ENCODE results near the gene KLF13. TPM values are rescaled to one million over a fixed set of nuclear protein-coding genes. Genes with fewer than 3 reads are reported as not detected.

The KLF13 gene
- total and polyA plus RNA-seq, 2 experiments from 2014 or later, result 15.1 to 35.7 TPM

- Histone ChIP-seq H3K4me3 (no peak overlapping the region), H3K27ac (no peak overlapping the region), H3K9me3 (ENCODE audit: low read depth) (no peaks in the 10 kb centered on the region), H3K27me3 (no peaks in the 10 kb centered on the region), H3K4me1 (ENCODE audit: low read depth) (peaks cover 20% of the 10 kb centered on the region), H3K36me3 (no peaks in the 10 kb centered on the region)
- no peak for DNase-seq (ENCODE audit: low read depth in 1 of 2, low spot score in 1 of 2)
- no peak for TF ChIP-seq CTCF (IDR thresholded peaks at IDR 0.05; ENCODE audit: low read depth, low read length)
These were observed 6.5 kb downstream of the KLF13 start for GRCh38 chr15:31333119-31333518.

GRCh38 chr15:31333820-31334219 is 7.2 kb downstream of the KLF13 start:
- H3K27me3 ChIP-seq, result no peaks in the 10 kb centered on the region
- H3K4me3 ChIP-seq, result no peak overlapping the region
- no peak for DNase-seq (ENCODE audit: low read depth in 1 of 2, low spot score in 1 of 2)
- peaks cover 18% of the 10 kb centered on the region for H3K4me1 ChIP-seq (ENCODE audit: low read depth)
- no peak for TF ChIP-seq CTCF (IDR thresholded peaks at IDR 0.05; ENCODE audit: low read depth, low read length)
- no peak overlapping the region for H3K27ac ChIP-seq
- H3K9me3 ChIP-seq (ENCODE audit: low read depth), result no peaks in the 10 kb centered on the region
- H3K36me3 ChIP-seq, result no peaks in the 10 kb centered on the region

GRCh38 chr15:31335989-31336592 is 9.5 kb downstream of the KLF13 start:
- H3K9me3 ChIP-seq (ENCODE audit: low read depth), result no peaks in the 10 kb centered on the region
- no peaks in the 10 kb centered on the region for H3K27me3 ChIP-seq
- DNase-seq (ENCODE audit: low read depth in 1 of 2, low spot score in 1 of 2), result no peak
- H3K4me1 ChIP-seq (ENCODE audit: low read depth), result peaks cover 10% of the 10 kb centered on the region
- no peak overlapping the region for H3K27ac ChIP-seq
- TF ChIP-seq CTCF (IDR thresholded peaks at IDR 0.05; ENCODE audit: low read depth, low read length), result no peak
- no peak overlapping the region for H3K4me3 ChIP-seq
- no peaks in the 10 kb centered on the region for H3K36me3 ChIP-seq

- H3K36me3 ChIP-seq, result no peaks in the 10 kb centered on the region
- H3K27me3 ChIP-seq, result no peaks in the 10 kb centered on the region
- no peak overlapping the region for H3K4me3 ChIP-seq
- no peak overlapping the region for H3K27ac ChIP-seq
- DNase-seq (ENCODE audit: low read depth in 1 of 2, low spot score in 1 of 2), result no peak
- no peaks in the 10 kb centered on the region for H3K9me3 ChIP-seq (ENCODE audit: low read depth)
- H3K4me1 ChIP-seq (ENCODE audit: low read depth), result peaks cover 10% of the 10 kb centered on the region
- TF ChIP-seq CTCF (IDR thresholded peaks at IDR 0.05; ENCODE audit: low read depth, low read length), result no peak
These were observed 10.1 kb downstream of the KLF13 start for GRCh38 chr15:31336593-31337295.

GRCh38 chr15:31337352-31338031 is 10.9 kb downstream of the KLF13 start:
- DNase-seq (ENCODE audit: low read depth in 1 of 2, low spot score in 1 of 2), result no peak
- no peaks in the 10 kb centered on the region for H3K27me3 ChIP-seq
- no peak overlapping the region for H3K27ac ChIP-seq
- H3K36me3 ChIP-seq, result no peaks in the 10 kb centered on the region
- peaks cover 11% of the 10 kb centered on the region for H3K4me1 ChIP-seq (ENCODE audit: low read depth)
- H3K4me3 ChIP-seq, result no peak overlapping the region
- no peak for TF ChIP-seq CTCF (IDR thresholded peaks at IDR 0.05; ENCODE audit: low read depth, low read length)
- no peaks in the 10 kb centered on the region for H3K9me3 ChIP-seq (ENCODE audit: low read depth)

All from cardiac muscle cell (in vitro differentiated cells and primary cell).